GM19351 (cell line): ENCODE measurements around the gene ELAC1.
"Not testable (repeated sequence)": the region's sequence is repeated elsewhere in the genome, so short reads cannot be mapped to it uniquely, and the experiment has no call there.

Source experiments
- ATAC-seq: cut with Tn5 transposase; IDR thresholded peaks from one replicate; pipeline ENCODE4 v1.9.1; 2021; ENCODE audit warnings: mild to moderate bottlenecking, moderate library complexity; ENCODE audit not compliant: unreplicated experiment

The ELAC1 gene

GRCh38 chr18:50967714-50968661 is at the start of gene ELAC1:
Gene ELAC1, plus strand, starts transcription at chr18:50968040. Its CDS starts 6,365 bp downstream, at chr18:50974405.
- ATAC-seq, result peak; percentile 91

GRCh38 chr18:50918153-50918552 is 49.7 kb upstream of the ELAC1 start:
- no peak for ATAC-seq

- no peak for ATAC-seq
These were observed 43.5 kb upstream of the ELAC1 start for GRCh38 chr18:50924372-50924771.

GRCh38 chr18:50926521-50926920 is 41.3 kb upstream of the ELAC1 start:
- ATAC-seq, result no peak

- no peak for ATAC-seq
These were observed 39.3 kb upstream of the ELAC1 start for GRCh38 chr18:50928551-50928950.

GRCh38 chr18:50933684-50934083 is 34.2 kb upstream of the ELAC1 start:
- ATAC-seq, result no peak

GRCh38 chr18:50934545-50935211 is 33.2 kb upstream of the ELAC1 start:
- no peak for ATAC-seq

GRCh38 chr18:50935493-50936191 is 32.2 kb upstream of the ELAC1 start:
- ATAC-seq, result no peak

GRCh38 chr18:50937183-50937582 is 30.7 kb upstream of the ELAC1 start:
- ATAC-seq, result no peak

- ATAC-seq, result no peak
These were observed 28.9 kb upstream of the ELAC1 start for GRCh38 chr18:50938912-50939311.

GRCh38 chr18:50944245-50944932 is 23.5 kb upstream of the ELAC1 start:
- no peak for ATAC-seq

GRCh38 chr18:50945918-50946317 is 21.9 kb upstream of the ELAC1 start:
- ATAC-seq, result not testable (repeated sequence)

GRCh38 chr18:50947899-50948298 is 19.9 kb upstream of the ELAC1 start:
- no peak for ATAC-seq

GRCh38 chr18:50949185-50949584 is 18.7 kb upstream of the ELAC1 start:
- ATAC-seq, result no peak

- no peak for ATAC-seq
These were observed 17.2 kb upstream of the ELAC1 start for GRCh38 chr18:50950626-50951025.

GRCh38 chr18:50953822-50954221 is 14.0 kb upstream of the ELAC1 start:
- ATAC-seq, result no peak

- no peak for ATAC-seq
These were observed 12.6 kb upstream of the ELAC1 start for GRCh38 chr18:50955253-50955652.

- ATAC-seq, result no peak
These were observed 11.7 kb upstream of the ELAC1 start for GRCh38 chr18:50956116-50956515.

- no peak for ATAC-seq
These were observed 5.9 kb upstream of the ELAC1 start for GRCh38 chr18:50961974-50962373.

- no peak for ATAC-seq
These were observed 1.6 kb downstream of the ELAC1 start for GRCh38 chr18:50969448-50969847.

- ATAC-seq, result no peak
These were observed 2.2 kb downstream of the ELAC1 start for GRCh38 chr18:50970006-50970405.
